Amniotic epithelial cell (primary cell): Measurements from ENCODE around the gene MMS19.

Source experiments
- DNase-seq: peaks from one replicate; pipeline ENCODE4 v3.0.0-alpha.2; 2010; ENCODE audit warnings: low read depth

MMS19 gene

GRCh38 chr10:97416565-97416964 is 81.7 kb downstream of the MMS19 start:
- no peak for DNase-seq

GRCh38 chr10:97412891-97413304 is 85.3 kb downstream of the MMS19 start:
- DNase-seq: no peak

- peak; percentile 91 for DNase-seq
Observed at GRCh38 chr10:97411406-97411805, 86.8 kb downstream of the MMS19 start.

- DNase-seq: no peak
Observed at GRCh38 chr10:97408496-97408992, 89.7 kb downstream of the MMS19 start.
